Mucosa of descending colon (tissue), 3 donors: Measurements from ENCODE around the gene HLCS. TPM values are rescaled to one million over a fixed set of nuclear protein-coding genes. Genes with fewer than 3 reads are reported as not detected.

Source experiments
- ATAC-seq: fragments of 200-7000 bp; cut with Tn5 transposase; one replicate; pipeline ENCODE4 v1.9.1; 2020; ENCODE audit warnings: mild to moderate bottlenecking, moderate library complexity
- DNase-seq, 3 donors: peaks; one replicate each; pipeline ENCODE4 v3.0.0-alpha.2; 2020
- H3K36me3 ChIP-seq: fragments of 200-600 bp; one replicate; pipeline ENCODE4 v1.8.0; 2021; ENCODE audit warnings: low read depth, mild to moderate bottlenecking
- H3K4me1 ChIP-seq: fragments of 200-600 bp; one replicate; pipeline ENCODE4 v1.8.0; 2021; ENCODE audit warnings: low read depth, mild to moderate bottlenecking
- H3K4me3 ChIP-seq: fragments of 200-600 bp; one replicate; pipeline ENCODE4 v1.8.0; 2021; ENCODE audit warnings: mild to moderate bottlenecking
- H3K9me3 ChIP-seq: fragments of 200-600 bp; one replicate; pipeline ENCODE4 v1.8.0; 2021; ENCODE audit warnings: mild to moderate bottlenecking
- CTCF ChIP-seq: fragments of 200-600 bp; IDR thresholded peaks from one replicate; pipeline ENCODE4 v1.8.0; 2022; ENCODE audit warnings: antibody characterized with exemption, mild to moderate bottlenecking
- intact Hi-C, 2 donors: fragments of 100-400 bp; cut with DNase I in 1 of 2; cut with micrococcal nuclease in 1 of 2; formaldehyde crosslinking; loops; one replicate each; pipeline versions ENCODE4 v1.11.0 to v1.11.1; 2022; cut with DNase I, micrococcal nuclease
- total RNA-seq, 3 donors: library from RNA; stranded (reverse); fragmentation: NEBNext Ultra II Directional in 2 of 3; extraction: Animal tissue kit (Norgen Biotek cat#: 25700) in 2 of 3; gene quantifications; one replicate each; pipeline versions ENCODE4 v1.2.1 to v1.2.4, GENCODE V29; 2021 to 2023
- donor health status: DM: no; HTN: no; CAD: no; lungs with moderate emphysema.
- donor health status: DM: no; HTN: no; CAD: no.
- donor health status: DM: no; HTN: yes; CAD: no.

The HLCS gene
- total RNA-seq, 3 donors from 2014 or later, result 13.3 to 16.7 (median 14.9) TPM

- no peak for TF ChIP-seq CTCF
- Histone ChIP-seq H3K36me3 (no peaks in the 10 kb centered on the region), H3K4me1 (no peaks in the 10 kb centered on the region), H3K4me3 (no peak overlapping the region), H3K9me3 (no peaks in the 10 kb centered on the region)
- no peak for DNase-seq
- intact Hi-C loops, result no loop called here
- ATAC-seq, result no peak
Measured at GRCh38 chr21:36727866-36728265, 238.6 kb downstream of the HLCS start.

DNA sequence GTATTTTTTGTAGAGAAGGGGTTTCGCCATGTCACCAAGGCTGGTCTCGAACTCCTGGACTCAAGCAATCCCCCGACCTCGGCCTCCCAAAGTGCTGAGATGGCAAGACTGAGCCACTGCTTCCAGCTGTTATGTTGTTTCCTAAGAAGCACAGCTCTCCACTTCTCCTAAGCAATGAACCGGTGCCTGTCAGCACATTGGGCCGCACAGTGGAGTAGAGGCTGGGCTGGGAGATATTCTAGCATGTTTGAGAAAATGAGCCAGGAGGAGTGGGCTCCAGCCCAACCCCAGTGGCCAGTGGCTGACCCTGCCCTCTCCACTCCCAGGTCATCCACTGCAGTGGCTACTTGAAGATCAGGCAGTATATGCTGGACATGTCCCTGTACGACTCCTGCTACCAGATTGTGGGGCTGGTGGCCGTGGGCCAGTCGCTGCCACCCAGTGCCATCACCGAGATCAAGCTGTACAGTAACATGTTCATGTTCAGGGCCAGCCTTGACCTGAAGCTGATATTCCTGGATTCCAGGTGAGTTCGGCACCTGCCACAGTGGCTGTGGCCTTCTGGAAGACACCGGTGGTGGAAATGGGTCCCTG, 240.6 kb downstream of the HLCS start:
- intact Hi-C loops, result no loop called here
- TF ChIP-seq CTCF, result no peak
- H3K9me3 ChIP-seq, result no peaks in the 10 kb centered on the region
- H3K36me3 ChIP-seq, result no peaks in the 10 kb centered on the region
- no peak for ATAC-seq
- H3K4me1 ChIP-seq, result no peaks in the 10 kb centered on the region
- no peak for DNase-seq
- no peak overlapping the region for H3K4me3 ChIP-seq

- H3K36me3 ChIP-seq, result no peaks in the 10 kb centered on the region
- DNase-seq, result no peak
- ATAC-seq, result no peak
- H3K4me1 ChIP-seq, result no peaks in the 10 kb centered on the region
- intact Hi-C loops, result no loop called here
- TF ChIP-seq CTCF, result no peak
- no peak overlapping the region for H3K4me3 ChIP-seq
- H3K9me3 ChIP-seq, result no peaks in the 10 kb centered on the region
Measured at GRCh38 chr21:36724660-36725059, 241.8 kb downstream of the HLCS start.

GRCh38 chr21:36723371-36723881, 243.0 kb downstream of the HLCS start:
- H3K9me3 ChIP-seq, result no peaks in the 10 kb centered on the region
- peaks cover 8% of the 10 kb centered on the region for H3K4me1 ChIP-seq
- DNase-seq (no peak), ATAC-seq (no peak)
- intact Hi-C loops, result no loop called here
- no peak overlapping the region for H3K4me3 ChIP-seq
- TF ChIP-seq CTCF, result no peak
- no peaks in the 10 kb centered on the region for H3K36me3 ChIP-seq

GRCh38 chr21:36722370-36723368, 243.8 kb downstream of the HLCS start:
- Histone ChIP-seq H3K9me3 (no peaks in the 10 kb centered on the region), H3K4me1 (peaks cover 8% of the 10 kb centered on the region), H3K4me3 (no peak overlapping the region), H3K36me3 (no peaks in the 10 kb centered on the region)
- no peak for DNase-seq
- no peak for ATAC-seq
- no peak for TF ChIP-seq CTCF
- intact Hi-C loops, result no loop called here
